ENCODE measurements around the gene NDRG4.

Gene NDRG4

GRCh38 chr16:58497468-58497867, 2.5 kb upstream of the NDRG4 start:
- no peak for DNase-seq

- DNase-seq = no peak
Observed at GRCh38 chr16:58497935-58498334, 2.0 kb upstream of the NDRG4 start.

GRCh38 chr16:58498341-58499091, 1.4 kb upstream of the NDRG4 start:
- DNase-seq = no peak

- DNase-seq = no peak
Observed at GRCh38 chr16:58499092-58499511, 841 bp upstream of the NDRG4 start.

- DNase-seq = no peak
Observed at GRCh38 chr16:58500430-58501241, 693 bp downstream of the NDRG4 start.

- no peak for DNase-seq
Observed at GRCh38 chr16:58501242-58502131, 1.5 kb downstream of the NDRG4 start.

GRCh38 chr16:58502217-58502921, 2.4 kb downstream of the NDRG4 start:
- no peak for DNase-seq

- no peak for DNase-seq
Observed at GRCh38 chr16:58503166-58503862, 3.4 kb downstream of the NDRG4 start.

- no peak for DNase-seq
Observed at GRCh38 chr16:58503863-58504688, 4.1 kb downstream of the NDRG4 start.

- DNase-seq = no peak
Observed at GRCh38 chr16:58506241-58507194, 6.6 kb downstream of the NDRG4 start.

- no peak for DNase-seq
Observed at GRCh38 chr16:58507195-58507962, 7.4 kb downstream of the NDRG4 start.

GRCh38 chr16:58507963-58508670, 8.2 kb downstream of the NDRG4 start:
- no peak for DNase-seq

GRCh38 chr16:58508671-58509251, 8.8 kb downstream of the NDRG4 start:
- DNase-seq = no peak

- no peak for DNase-seq
Observed at GRCh38 chr16:58509256-58510096, 9.5 kb downstream of the NDRG4 start.

- DNase-seq = no peak
Observed at GRCh38 chr16:58510097-58510775, 10.3 kb downstream of the NDRG4 start.
